Ecto neural progenitor cell (in vitro differentiated cells): ENCODE results near the gene DNAJC10.
"Not testable (repeated sequence)": the region's sequence is repeated elsewhere in the genome, so short reads cannot be mapped to it uniquely, and the experiment has no call there.

ENCODE experiments used
- DNase-seq: peaks from one replicate; pipeline ENCODE4 v3.0.0-alpha.2; 2018; ENCODE audit warnings: low spot score

DNAJC10 gene, protein sequence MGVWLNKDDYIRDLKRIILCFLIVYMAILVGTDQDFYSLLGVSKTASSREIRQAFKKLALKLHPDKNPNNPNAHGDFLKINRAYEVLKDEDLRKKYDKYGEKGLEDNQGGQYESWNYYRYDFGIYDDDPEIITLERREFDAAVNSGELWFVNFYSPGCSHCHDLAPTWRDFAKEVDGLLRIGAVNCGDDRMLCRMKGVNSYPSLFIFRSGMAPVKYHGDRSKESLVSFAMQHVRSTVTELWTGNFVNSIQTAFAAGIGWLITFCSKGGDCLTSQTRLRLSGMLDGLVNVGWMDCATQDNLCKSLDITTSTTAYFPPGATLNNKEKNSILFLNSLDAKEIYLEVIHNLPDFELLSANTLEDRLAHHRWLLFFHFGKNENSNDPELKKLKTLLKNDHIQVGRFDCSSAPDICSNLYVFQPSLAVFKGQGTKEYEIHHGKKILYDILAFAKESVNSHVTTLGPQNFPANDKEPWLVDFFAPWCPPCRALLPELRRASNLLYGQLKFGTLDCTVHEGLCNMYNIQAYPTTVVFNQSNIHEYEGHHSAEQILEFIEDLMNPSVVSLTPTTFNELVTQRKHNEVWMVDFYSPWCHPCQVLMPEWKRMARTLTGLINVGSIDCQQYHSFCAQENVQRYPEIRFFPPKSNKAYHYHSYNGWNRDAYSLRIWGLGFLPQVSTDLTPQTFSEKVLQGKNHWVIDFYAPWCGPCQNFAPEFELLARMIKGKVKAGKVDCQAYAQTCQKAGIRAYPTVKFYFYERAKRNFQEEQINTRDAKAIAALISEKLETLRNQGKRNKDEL

DNA sequence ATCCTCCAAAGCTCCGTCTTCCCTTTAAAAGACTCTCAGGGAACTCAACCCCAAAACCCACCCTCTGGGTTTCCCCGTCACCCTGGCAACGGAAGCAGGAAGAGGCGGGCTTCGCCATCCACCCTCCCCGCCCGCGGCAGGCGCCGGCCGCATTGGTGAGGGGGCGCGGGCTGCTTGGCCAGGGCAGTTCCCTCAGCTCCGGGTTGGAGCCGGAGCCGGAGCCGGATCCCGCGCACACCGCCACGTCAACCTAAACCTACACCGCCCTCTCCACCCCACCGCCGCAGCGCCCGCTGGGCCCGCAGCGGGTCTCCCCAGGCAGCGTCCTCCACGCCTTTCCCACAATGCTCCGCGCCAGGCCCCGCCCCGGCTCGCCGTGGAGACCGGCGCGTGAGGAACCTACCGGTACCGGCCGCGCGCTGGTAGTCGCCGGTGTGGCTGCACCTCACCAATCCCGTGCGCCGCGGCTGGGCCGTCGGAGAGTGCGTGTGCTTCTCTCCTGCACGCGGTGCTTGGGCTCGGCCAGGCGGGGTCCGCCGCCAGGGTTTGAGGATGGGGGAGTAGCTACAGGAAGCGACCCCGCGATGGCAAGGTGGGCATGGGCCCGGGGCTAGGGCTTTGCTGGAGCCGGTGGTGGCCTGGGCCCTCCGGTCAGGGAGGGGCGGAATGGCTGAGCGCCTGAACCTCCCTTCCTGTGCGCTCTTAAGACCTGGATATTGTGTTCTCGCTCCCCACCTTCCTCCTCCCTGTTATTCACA, at the start of gene DNAJC10:
Gene DNAJC10, plus strand, starts transcription at position 366 of the 758 bp plus-strand sequence. CDS start 1,830 bp downstream, outside the sequence.
- DNase-seq, result peak; percentile 94

DNA sequence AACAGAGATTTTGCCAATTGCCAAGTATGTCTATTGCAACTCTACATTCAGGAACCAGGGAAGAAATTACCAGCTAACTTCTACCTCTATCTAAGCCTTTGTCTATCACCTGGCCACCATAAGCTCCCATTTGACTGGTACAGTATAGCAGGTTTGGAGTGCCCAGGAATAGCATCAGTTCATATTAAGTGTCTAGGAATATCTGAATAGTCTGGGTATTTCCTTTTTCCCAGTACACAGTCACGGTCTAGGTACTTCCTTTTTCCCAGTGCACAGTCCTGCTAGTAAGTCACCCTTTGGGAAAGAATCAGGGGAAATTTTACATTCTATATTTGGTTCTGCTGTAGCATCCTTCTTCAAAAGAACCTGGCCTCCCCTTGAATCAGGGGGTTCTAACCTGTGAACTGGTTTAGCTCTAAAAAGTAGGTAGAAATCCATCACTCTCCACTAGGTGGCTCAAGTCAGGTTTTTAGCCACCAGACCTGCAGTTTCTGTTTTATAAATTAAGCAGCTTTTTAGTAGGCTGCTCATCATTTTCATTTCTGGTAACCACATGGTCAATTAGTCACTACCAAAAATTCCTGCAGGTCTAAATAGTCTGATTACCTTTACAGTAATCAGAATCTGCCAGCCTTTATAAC, 49.3 kb upstream of the DNAJC10 start:
- DNase-seq, result no peak

DNA sequence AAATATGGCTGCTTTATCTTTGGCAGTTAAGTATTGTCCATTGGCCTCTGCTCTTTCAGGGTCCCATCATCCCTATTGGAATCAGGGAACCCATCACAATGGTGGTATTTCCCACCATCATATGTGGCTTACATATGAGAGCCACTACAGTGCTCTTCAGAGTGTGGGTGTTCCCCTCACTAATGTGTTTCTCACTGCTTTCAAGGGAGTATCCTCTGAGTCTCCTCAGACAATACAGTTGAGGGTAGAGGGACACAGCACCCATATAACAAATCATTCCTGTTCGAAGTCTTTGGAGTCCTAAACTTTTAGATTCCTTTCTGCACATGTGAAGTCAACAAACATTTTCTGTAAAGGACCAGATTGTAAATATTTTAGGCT, 48.8 kb upstream of the DNAJC10 start:
- no peak for DNase-seq

DNA sequence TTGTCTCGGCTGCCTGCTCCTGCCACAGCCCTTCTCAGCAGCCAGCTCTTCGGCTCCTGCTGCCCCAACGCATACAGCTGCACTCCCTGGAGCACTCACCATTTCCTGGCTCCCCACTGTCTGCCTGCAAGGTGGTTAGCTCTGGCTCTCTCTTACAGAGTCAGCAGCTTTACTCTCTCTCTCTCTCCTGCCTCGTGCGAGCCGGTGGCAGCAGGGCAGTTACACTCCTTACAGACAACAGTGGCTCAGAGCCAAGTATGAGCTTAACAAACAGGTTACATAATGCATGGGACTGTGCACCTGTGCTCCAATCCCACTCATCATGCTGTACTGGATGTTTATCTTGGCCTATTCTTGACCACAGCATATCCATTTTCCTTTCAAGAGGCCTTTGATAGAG, 47.4 kb upstream of the DNAJC10 start:
- no peak for DNase-seq

DNA sequence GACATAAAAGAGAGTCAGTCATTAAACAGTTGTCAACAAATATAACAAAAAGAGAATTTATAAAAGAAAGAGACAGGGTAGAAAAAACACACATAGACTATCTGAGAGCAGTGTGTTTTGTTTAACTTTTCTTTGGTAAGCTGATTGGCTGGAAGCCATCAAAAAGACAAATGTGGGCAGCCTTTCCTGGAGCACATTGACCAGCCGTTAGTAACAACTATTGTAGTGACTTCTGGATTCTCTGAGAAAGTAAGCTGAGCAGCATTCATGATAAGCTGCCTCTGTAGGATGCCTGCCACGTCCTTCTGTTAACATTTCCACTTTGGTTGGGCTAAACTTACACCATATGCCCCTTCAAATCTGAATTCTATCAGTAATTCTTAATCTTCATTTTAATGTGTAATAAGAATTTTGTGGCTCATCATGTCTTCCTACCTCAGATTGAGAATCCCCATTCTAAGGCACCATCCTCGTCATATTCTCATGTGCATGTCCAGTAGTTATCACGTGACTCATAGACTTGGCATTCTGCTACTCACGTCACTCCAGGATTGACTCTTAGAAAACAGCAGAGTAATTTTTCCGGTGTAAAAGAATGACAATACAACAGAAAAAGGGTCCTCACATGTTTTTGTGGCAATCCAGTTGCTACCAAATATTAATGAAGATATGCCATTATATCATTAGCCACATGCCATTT, 43.4 kb upstream of the DNAJC10 start:
- DNase-seq, result no peak

DNA sequence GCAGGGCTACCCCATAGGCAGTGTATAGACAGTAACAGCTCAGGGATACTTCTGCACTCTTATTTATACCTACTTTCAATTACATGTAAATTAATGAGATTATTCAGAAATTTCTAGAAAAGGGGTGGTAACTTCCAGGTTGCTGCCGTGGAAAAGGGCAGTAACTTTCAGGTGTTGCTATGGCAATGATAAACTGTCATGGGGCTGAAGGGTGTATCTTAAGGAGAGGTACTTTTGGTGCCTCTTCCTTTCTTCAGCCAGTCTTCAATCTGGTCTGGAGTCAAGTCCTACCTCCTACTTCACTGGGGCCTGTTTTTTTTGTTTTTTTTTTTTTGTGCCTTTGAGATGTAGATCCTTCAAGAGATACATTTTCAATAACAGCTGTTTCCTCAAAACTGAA, 35.2 kb upstream of the DNAJC10 start:
- DNase-seq, result no peak

DNA sequence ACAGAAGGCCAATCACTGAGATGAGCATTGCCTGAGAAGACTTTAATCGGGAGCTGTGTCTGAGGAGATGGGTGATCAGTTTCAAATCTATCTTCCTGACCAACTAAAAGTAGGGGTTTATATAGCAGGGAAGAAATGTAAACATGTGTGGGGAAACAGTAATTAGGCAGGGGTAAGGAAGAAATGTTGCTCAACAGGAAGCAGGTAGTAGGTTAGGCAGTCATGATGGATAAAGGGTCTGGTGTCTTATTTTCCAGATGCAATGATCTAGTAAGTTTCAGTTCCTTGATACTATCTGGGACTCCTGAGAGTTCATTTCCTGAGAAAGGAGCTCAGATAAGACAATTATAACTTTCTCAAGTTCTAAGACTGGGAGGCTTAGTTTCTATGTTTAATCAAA, 33.8 kb upstream of the DNAJC10 start:
- DNase-seq, result no peak

DNA sequence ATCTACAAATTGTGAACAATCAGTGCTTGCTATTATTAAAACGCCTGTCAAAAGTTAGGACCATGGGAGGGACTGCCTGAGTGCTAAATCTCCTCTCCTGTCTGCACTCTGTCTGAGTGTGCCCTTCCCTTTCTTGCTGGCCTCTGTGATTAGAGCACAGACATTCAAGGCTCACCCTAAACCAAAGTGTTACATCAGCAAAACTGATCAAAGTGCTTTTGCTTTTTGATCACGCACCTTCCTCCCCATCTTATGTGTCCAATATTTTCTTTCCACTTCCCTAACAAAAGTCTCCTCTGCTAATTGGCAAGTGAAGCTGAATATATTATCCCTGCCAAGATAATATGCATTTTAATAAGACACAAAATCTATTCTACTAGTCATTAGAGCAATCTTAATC, 30.5 kb upstream of the DNAJC10 start:
- DNase-seq, result no peak

DNA sequence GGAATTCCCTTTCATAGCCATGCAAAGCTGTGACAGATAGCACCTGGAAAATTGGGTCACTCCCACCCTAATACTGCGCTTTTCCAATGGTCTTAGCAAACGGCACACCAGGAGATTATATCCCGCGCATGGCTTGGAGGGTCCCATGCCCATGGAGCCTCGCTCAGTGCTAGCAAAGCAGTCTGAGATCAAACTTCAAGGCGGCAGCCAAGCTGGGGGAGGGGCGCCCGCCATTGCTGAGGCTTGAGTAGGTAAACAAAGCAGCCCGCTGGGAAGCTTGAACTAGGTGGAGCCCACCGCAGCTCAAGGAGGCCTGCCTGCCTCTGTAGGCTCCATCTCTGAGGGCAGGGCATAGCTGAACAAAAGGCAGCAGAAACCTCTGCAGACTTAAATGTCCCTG, 29.3 kb upstream of the DNAJC10 start:
- not testable (repeated sequence) for DNase-seq

DNA sequence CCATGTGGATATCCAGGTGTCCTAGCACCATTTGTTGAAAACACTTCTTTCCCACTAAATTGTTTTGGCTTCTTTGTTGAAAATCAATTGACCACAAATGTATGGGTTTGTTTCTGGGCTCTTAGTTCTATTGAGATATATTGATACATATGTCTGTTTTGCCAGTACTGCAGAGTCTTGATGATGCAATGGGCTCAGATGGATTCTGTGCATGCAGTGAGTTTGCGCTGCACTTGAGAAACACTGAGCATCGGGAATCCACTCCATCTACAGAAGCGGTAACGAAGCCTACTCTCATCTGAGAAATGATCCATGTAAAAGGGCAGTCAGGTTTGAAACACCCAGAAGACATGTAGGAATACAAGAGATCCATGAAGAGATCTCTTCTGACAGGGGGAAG, 21.9 kb upstream of the DNAJC10 start:
- no peak for DNase-seq

DNA sequence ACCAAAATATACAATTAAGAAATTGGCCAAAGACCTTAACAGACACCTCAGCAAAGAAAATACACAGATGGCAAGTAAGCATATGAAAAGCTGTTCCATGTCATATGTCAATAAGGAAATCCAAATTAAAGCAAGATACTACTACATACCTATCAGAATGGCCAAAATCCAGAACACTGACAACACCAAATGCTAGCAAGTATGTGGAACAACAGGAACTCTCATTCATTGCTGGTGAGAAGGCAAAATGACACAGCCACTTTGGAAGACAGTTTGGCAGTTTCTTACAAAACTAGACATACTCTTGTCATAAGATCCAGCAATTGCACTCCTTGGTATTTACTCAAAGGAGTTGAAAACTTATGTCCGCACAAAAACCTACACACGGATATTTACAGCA, 20.3 kb upstream of the DNAJC10 start:
- DNase-seq, result no peak

DNA sequence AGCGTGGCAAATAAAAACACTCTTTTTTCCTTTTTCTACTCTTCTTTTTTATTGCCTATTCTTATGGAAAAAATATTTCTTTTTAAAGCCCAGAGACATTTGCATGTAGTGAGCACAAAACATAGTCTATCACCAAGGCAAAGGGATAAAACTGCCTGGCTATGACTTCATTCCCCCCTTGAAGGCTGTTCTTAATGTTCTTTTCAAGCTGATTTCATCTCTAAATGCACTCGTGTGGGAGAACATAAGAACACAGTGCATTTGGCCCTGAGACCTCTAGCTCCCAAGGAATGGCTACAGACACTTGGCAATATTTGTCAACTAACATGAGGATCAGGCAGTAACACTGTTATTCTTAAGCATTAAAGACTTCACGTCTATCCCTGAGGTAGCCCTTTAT, 17.4 kb upstream of the DNAJC10 start:
- no peak for DNase-seq

DNA sequence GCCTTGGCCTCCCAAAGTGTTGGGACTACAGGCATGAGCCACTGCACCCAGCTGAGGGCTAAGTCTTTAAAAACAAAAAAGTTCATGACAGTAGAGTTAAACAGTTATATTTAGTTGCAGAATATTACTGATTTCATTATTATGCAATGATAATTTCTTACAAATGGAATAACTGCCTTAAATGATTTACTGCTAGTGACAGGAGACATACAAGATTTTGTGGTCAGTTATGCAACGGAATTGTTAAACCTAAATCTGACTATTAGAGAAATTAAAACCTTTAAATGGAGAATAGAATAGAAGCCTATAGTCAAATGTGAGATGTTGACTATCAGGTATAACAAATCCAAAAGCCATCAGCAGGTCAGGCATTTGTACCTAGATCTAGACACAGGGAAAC, 10.3 kb upstream of the DNAJC10 start:
- no peak for DNase-seq

DNA sequence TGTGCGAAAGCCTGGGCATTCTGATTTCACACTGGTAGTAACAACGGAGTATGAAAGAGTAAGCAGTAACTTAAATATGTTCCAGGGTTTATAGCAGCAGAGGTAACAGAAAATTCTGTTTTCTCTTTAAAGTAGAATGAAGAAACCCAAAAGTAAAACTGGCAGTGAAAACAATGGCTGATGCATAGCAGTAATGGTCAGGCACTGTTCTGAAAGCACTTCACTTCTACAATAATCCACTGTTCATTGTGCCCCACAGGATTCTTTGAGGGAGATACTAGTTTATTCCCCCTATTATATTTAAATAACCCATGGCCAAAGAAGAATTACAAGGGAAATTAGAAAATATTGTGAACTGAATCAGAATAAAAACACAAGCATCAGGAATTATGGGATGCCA, 9.3 kb upstream of the DNAJC10 start:
- no peak for DNase-seq

DNA sequence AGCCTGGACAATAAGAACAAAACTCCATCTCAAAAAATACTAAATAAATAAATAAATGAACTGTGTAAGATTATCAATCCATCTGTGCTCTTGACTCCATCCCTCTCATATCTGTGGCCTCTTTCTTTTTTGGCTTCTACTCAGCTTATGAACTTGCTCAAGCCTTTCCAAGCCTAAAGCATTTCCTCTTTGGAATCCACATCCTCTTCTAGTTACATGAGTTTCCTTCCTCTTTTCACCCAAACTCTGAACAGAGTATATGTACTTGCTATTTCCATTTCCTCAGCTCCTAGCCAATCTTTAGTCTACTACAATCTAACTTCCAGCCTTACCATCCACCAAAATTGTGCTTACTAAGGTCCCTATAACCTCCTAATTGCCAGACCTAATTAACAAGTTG, 2.5 kb upstream of the DNAJC10 start:
- DNase-seq, result no peak

DNA sequence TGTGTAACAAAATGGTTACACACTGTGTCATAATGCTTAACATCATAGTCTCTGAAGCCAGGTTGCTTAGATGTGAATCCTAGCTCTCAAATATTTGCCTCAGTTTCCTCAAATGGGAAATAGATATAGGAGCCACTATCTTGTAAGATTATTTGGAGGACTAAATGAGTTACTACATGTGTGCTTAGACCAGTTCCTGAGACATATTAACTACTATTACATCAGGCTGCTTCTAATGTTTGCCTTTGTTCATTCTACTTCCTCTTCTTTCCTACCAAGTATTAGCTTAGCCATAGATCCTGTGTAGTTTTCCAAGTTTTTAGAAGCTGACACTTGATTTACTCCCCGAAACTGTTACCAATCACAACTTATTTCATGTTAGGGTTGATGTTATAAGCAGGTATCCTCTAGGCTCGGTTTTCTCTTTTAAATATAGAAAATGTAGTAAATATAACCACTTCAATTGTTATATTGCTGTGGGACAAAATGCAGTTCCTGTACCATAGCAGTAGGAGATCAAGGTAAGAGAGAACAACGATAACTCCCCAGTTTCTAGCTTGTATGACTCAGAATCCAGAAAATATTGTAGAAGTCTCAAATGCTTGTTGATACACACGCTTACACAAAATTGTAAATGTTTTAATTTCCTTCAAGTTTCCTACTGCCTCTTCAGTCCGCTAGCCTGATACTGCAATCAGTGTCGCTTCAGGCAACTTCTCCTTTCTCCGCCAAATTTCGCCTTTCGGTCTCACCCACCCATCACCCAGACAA, 751 bp upstream of the DNAJC10 start:
- no peak for DNase-seq

DNA sequence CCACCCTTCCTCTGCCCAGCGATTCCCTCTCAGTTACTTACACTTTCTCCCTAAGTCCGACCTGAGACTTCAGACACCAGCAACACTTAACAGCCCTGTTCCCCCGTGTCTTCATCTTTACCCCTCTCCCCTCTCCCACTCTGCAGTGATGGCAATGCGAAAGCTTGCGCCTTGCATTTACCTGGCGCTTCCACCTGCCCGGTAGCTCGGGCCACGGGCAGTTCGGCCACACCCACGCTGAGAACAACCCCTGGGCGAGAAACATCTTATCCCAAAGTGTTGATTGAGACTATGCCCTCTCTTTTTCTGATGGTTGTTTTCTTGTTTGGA, 558 bp downstream of the DNAJC10 start:
- DNase-seq, result no peak

DNA sequence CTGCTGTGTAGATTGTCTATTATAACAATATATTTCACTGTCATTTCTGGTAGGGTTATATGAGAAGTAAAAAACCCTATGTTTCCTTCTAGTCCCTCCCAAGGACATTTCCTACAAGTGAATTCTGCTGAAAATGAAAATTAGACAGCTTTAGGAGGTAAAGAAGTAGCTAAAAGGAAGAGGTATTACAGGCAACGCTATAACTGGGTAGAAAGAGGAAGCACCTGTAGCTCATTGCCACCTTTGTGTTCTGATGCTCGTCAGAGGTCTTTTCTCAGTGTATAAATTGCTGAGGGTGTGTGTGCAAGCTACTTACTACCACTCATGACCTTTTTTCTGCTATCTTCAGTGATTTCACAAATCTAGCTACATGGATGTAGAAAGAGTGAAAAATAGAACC, 1.4 kb downstream of the DNAJC10 start:
- no peak for DNase-seq

DNA sequence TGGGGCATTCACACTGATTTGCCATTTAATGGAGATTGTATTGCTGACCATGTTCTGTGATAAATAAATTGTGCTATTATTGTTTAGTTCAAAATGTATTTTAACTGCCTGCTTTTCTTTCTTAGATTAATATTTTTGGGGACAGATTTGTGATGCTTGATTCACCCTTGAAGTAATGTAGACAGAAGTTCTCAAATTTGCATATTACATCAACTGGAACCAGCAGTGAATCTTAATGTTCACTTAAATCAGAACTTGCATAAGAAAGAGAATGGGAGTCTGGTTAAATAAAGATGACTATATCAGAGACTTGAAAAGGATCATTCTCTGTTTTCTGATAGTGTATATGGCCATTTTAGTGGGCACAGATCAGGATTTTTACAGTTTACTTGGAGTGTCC, 1.8 kb downstream of the DNAJC10 start:
- DNase-seq, result no peak

DNA sequence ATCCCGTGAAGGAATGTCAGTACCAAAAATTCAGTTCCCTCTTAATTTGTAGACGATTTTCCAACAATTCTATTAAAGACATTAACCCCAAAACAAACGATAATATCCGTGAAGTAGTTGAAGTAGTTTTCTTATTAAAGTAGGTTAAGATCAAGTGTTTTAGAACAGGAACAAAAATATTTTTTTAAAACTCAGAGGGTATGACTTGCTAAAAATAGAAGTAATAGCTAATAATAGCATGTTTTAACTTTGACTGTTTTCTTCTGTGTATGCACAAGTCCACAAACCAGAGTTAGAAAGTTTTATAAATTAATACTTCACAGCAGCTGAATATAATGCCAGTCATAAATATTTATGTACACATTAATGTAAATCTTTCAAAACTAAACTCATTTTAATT, 2.4 kb downstream of the DNAJC10 start:
- no peak for DNase-seq

DNA sequence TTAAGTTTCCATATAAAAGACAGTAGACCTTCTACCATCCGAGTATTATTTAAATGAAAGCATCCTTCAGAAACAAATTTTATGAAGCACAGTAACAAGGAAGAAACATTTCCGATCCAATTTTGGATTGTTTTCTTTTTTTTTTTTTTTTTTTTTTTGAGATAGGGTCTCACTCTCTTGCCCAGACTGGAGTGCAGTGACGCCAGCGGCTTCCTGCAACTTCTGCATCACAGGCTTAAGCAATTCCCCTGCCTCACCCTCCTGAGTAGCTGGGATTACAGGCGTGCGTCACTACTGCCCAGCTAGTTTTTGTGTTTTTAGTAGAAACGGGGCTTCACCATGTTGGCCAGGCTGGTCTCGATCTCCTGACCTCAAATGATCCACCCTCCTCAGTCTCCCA, 3.1 kb downstream of the DNAJC10 start:
- DNase-seq, result not testable (repeated sequence)
